Astrocyte of the cerebellum (primary cell): ENCODE results near the gene SCRN1.

Source experiments
- DNase-seq: peaks from one replicate; pipeline ENCODE4 v3.0.0-alpha.2; 2011; ENCODE audit warnings: low read depth
- H3K4me3 ChIP-seq: 2 replicates; pipeline ENCODE4 v1.5.1; 2011; ENCODE audit warnings: mild to moderate bottlenecking, low read depth, low read length, moderate library complexity
- in situ Hi-C: cut with HindIII; loops from 2 replicates; pipeline ENCODE4 v1.10.0; 2017; ENCODE audit warnings: low sequenced_read_pairs
- TF ChIP-seq, protein P1 (sequence below): IDR thresholded peaks from 2 replicates; pipeline ENCODE4 v1.5.1; 2012; ENCODE audit warnings: low read length, low read depth, moderate library complexity, mild to moderate bottlenecking; ENCODE audit errors: missing control alignments

Gene SCRN1

DNA sequence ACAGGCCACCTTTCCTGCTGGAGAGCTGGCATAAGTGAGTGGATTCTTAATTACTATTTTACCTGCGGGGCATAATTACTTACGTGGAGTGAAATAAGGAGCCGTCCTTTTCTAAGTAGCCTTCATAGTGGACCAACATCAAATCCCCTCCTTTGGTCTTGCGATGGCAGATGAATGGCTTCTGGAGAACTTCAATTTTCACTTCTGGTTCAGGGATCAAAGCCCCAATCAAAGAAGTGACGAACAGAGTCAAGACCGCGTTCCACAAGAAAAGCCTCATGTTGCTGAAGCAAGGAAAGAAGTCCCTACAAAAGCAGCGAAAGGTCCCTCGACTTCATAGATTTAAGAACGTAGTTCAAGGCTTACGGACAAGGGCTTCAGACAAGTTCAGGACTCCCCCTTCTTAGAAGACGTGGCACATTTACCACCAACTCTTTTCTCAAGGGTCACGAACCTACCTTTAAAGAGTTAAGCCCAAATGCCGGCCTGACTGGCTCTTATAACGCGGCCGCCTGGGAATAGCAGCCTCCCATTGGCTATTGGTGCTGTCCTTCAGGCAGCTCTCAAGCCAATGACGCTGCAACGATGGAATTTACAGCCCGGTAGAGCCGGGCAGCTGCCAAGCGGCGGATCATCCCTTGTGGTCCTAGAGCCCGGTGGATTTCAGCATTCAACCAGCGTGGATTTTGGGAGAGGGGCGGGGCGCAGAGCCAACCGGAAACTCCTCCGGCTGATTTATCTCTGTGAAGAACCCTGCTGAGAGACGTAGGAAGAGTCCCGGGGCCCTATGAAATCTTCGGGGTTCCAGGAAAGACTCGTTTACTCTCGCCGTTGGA is 36.8 kb upstream of the SCRN1 start, which contains the start of gene FKBP14:
FKBP14 (minus strand) TSS at position 474 of the 836 bp plus-strand sequence; CDS start at position 280, 194 bp downstream.
- TF ChIP-seq, protein P1, sequence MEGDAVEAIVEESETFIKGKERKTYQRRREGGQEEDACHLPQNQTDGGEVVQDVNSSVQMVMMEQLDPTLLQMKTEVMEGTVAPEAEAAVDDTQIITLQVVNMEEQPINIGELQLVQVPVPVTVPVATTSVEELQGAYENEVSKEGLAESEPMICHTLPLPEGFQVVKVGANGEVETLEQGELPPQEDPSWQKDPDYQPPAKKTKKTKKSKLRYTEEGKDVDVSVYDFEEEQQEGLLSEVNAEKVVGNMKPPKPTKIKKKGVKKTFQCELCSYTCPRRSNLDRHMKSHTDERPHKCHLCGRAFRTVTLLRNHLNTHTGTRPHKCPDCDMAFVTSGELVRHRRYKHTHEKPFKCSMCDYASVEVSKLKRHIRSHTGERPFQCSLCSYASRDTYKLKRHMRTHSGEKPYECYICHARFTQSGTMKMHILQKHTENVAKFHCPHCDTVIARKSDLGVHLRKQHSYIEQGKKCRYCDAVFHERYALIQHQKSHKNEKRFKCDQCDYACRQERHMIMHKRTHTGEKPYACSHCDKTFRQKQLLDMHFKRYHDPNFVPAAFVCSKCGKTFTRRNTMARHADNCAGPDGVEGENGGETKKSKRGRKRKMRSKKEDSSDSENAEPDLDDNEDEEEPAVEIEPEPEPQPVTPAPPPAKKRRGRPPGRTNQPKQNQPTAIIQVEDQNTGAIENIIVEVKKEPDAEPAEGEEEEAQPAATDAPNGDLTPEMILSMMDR = no peak
- H3K4me3 ChIP-seq = peak within 1 kb of the TSS; percentile 76
- in situ Hi-C loops = loop anchor here (5.0 kb wide), 1 partner anchor 36 kb away; no protein-coding TSS in a partner anchor
- DNase-seq = peak; percentile 99

DNA sequence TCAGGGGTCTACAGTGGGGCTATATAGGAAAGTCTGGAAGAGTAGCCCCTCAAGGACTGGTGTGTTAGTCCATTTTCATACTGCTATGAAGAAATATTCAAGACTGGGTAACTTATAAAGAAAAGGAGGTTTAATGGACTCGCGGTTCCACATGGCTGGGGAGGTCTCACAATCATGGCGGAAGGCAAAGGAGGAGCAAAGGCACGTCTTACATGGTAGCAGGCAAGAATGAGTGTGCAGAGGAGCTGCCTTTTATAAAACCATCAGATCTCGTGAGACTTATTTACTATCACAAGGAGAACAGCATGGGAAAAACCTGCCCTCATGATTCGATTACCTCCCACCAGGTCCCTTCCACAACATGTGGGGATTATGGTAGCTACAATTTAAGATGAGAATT is 33.9 kb upstream of the SCRN1 start:
- no peak for DNase-seq
- in situ Hi-C loops = no loop called here
- TF ChIP-seq, protein P1 = no peak
- no peak overlapping the region for H3K4me3 ChIP-seq

DNA sequence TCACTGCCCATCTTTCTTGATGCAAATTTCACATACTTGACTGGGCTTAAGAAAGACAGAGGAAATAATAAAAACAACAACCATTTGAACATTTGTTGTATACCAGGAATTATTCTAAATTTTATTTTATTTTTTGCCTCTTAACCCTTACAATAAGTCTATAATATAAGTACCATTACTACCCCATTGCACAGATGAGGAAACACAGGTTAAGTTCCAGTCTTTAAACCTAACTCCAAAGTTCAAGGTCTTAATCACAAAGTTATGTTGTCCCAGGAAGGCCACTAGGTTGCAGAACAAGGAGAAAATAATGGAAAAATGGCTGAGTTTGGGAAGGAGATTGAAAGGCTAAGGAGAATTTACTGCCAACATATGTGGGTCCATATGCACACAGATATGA is 33.4 kb upstream of the SCRN1 start:
- no peak for DNase-seq
- TF ChIP-seq, protein P1 = no peak
- in situ Hi-C loops = no loop called here
- no peak overlapping the region for H3K4me3 ChIP-seq

DNA sequence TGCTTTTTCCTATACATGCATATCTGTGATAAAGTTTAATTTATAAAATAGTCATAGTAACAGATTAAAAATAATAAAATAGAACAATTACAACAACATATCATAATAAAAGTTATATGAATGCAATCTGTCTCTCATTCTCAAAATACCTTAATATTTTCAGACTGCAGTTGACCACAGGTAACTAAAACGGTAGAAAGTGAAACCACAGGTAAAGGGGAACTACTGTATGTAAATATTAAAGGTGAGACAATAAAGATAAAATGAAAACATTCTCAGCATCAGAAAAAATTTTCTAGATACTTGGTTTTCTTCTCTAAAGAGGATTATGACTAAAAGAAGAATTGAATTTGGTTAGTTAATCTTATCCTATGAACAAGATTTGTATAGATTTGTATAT is 30.9 kb upstream of the SCRN1 start:
- no peak overlapping the region for H3K4me3 ChIP-seq
- no peak for DNase-seq
- TF ChIP-seq, protein P1 = no peak
- in situ Hi-C loops = no loop called here

DNA sequence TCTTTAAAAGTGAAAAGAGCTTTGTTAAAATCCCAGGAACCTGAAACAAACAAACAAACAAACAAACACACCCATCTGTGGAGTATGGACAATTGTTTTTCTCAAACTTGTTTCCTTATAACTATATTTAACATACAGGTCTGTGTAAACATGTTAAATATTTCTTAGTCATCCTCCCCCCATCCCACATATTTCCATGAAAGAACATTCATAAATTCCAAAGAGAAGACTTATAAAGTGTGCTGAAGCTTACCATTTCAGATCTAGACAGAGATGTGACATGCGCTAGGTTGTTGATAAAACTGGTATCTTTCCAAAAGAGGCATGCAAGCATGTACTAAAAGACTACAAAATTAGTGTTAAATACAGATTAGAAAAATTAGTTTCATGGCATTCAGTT is 30.4 kb upstream of the SCRN1 start:
- in situ Hi-C loops = no loop called here
- no peak for DNase-seq

DNA sequence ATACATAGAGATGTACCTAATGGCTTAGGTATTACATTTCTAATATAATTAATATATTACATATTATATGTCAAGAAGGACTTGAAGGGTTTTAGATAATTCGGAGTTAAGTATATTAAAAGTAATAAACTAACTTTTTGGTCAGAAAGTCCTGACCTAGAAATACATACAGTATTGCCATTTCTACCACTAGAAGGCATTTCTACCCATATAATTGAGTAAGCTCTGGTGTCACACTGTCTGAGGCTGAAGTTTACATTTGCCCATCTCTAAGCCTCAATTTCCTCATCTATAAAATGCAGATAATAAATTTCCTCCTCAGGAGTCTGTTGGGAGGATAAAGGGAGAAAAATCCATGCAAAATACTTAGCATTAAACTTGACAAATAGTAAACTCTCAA is 29.8 kb upstream of the SCRN1 start:
- H3K4me3 ChIP-seq = no peak overlapping the region
- in situ Hi-C loops = no loop called here
- TF ChIP-seq, protein P1 = no peak
- DNase-seq = no peak

More for the DNA sequence above, 30.4 kb upstream of the SCRN1 start:
- H3K4me3 ChIP-seq = no peak overlapping the region
- TF ChIP-seq, protein P1 = no peak
